ENCODE data around the gene DCST2.

DNA sequence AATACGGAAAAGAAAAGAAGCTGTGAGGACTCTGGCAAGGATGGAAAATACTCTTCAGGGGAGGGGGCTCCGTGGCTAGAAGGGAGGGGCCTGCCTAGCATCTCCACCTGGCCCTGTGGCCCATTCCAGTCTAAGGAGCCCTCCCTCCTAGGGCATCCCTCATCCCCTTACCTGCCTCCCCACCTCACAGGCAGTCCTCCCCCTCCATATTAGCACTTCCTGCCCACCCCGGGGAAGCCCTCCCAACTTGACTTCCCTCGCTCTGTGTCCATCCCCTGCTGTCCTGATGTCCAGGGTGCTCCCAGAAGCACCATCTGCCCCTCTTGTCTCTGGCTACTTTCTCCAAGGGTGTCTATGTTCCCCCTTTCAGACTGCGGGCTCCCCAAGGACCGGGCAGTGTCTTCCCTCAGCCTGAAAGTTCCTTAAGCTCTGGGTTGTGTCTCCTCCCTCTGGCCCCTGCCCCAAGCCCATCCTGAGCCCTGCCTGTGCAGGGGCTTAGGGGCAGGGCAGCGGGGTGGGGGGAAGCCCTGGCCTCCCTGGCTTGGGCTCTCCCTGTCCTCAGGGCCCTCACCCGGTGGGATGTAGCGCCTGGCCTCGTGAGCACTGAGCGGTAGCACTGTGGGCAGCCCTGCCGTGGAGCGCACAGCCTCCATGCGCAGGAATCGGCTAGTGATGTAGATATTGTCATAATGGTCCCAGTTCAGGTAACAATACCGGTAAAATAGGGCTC is 3.9 kb downstream of the DCST2 start:
- TF ChIP-seq, protein P1, sequence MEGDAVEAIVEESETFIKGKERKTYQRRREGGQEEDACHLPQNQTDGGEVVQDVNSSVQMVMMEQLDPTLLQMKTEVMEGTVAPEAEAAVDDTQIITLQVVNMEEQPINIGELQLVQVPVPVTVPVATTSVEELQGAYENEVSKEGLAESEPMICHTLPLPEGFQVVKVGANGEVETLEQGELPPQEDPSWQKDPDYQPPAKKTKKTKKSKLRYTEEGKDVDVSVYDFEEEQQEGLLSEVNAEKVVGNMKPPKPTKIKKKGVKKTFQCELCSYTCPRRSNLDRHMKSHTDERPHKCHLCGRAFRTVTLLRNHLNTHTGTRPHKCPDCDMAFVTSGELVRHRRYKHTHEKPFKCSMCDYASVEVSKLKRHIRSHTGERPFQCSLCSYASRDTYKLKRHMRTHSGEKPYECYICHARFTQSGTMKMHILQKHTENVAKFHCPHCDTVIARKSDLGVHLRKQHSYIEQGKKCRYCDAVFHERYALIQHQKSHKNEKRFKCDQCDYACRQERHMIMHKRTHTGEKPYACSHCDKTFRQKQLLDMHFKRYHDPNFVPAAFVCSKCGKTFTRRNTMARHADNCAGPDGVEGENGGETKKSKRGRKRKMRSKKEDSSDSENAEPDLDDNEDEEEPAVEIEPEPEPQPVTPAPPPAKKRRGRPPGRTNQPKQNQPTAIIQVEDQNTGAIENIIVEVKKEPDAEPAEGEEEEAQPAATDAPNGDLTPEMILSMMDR (IDR thresholded peaks at IDR 0.05) = no peak
- TF ChIP-seq POLR2A (IDR thresholded peaks at IDR 0.05) = no peak
- TF ChIP-seq EP300 (IDR thresholded peaks at IDR 0.05) = no peak
